Lung (tissue), 12 donors: ENCODE measurements around the gene MAML3. TPM values are rescaled to one million over a fixed set of nuclear protein-coding genes. Genes with fewer than 3 reads are reported as not detected.

Experiments
- ATAC-seq: fragments of 200-7000 bp; cut with Tn5 transposase; one replicate; pipeline ENCODE4 v1.9.1; 2020; ENCODE audit warnings: moderate number of reproducible peaks; ENCODE audit not compliant: insufficient read depth, low FRiP score
- DNase-seq, 3 donors: peaks; one replicate each; pipeline ENCODE4 v3.0.0-alpha.2; 2013 to 2017
- H3K27ac ChIP-seq, 2 donors: one replicate each; pipeline ENCODE4 v1.5.1; 2013; ENCODE audit warnings: mild to moderate bottlenecking in 2 of 2, moderate library complexity in 2 of 2, control low read depth in 1 of 2, inconsistent platforms in 1 of 2, low read depth in 1 of 2, low read length in 1 of 2
- H3K27me3 ChIP-seq, 3 donors: one replicate each; pipeline ENCODE4 v1.5.1; 2013; ENCODE audit warnings: low read length in 2 of 3; ENCODE audit not compliant: control insufficient read depth in 3 of 3, insufficient read depth in 3 of 3
- H3K36me3 ChIP-seq, 4 donors: one replicate each; pipeline ENCODE4 v1.5.1; 2013; ENCODE audit warnings: low read length in 4 of 4, mild to moderate bottlenecking in 1 of 4, moderate library complexity in 1 of 4; ENCODE audit not compliant: control insufficient read depth in 4 of 4, insufficient read depth in 4 of 4
- H3K4me1 ChIP-seq, 5 donors: one replicate each; pipeline ENCODE4 v1.5.1; 2013; ENCODE audit warnings: low read length in 5 of 5, mild to moderate bottlenecking in 2 of 5, moderate library complexity in 1 of 5; ENCODE audit not compliant: control insufficient read depth in 5 of 5, insufficient read depth in 5 of 5
- H3K4me3 ChIP-seq: one replicate; pipeline ENCODE4 v1.5.1; 2013; ENCODE audit warnings: mild to moderate bottlenecking, control low read depth, moderate library complexity
- H3K9ac ChIP-seq, 2 donors: one replicate each; pipeline ENCODE4 v1.5.1; 2013; ENCODE audit warnings: low read length in 2 of 2, control low read depth in 1 of 2; ENCODE audit not compliant: insufficient read depth in 1 of 2
- H3K9me3 ChIP-seq, 4 donors: one replicate each; pipeline ENCODE4 v1.5.1; 2013; ENCODE audit warnings: low read length in 3 of 4, mild to moderate bottlenecking in 1 of 4, moderate library complexity in 1 of 4; ENCODE audit not compliant: control insufficient read depth in 4 of 4, insufficient read depth in 3 of 4
- CTCF ChIP-seq: IDR thresholded peaks from 2 replicates; pipeline ENCODE4 v1.5.1; 2012; ENCODE audit warnings: mild to moderate bottlenecking; ENCODE audit errors: control extremely low read depth, extremely low read depth
- WGBS, 2 donors: extraction: QIAGEN DNeasy Blood & Tissue Kit; methylation state at CpG; one replicate each; pipeline ENCODE4 v1.1.7; 2013; 5-methylcytosine and 5-hydroxymethylcytosine counted together
- polyA plus RNA-seq, 2 donors: library from polyadenylated mRNA; stranded (reverse); fragments of 200-250 nt; gene quantifications; one replicate each; pipeline ENCODE4 v1.2.1, GENCODE V29; 2013
- total RNA-seq, 2 donors: library from RNA; depleted of rRNA in 1 of 2; stranded (reverse); fragments of >200 nt in 1 of 2; gene quantifications; one replicate each; pipeline ENCODE4 v1.2.1, GENCODE V29; 2014 to 2021
- donor health status: control.
- donor health status: control.
- donor health status: Bipolar disorder and iron deficiency.
- donor health status: healthy.
- donor health status: DM: yes; HTN: yes; CAD: no.

Gene MAML3
- total and polyA plus RNA-seq, 4 donors: 3.0 to 16.4 (median 8.5) TPM

- 89 to 91% methylated on average over 9 of the region's 9 CpGs for WGBS, 2 donors
- H3K4me3 ChIP-seq: no peak overlapping the region
- H3K9ac ChIP-seq: peak overlapping the region in 1 of 2 donors; percentile 13
- H3K27ac ChIP-seq: no peak overlapping the region
- DNase-seq: no peak
- no peak for TF ChIP-seq CTCF
- no peak for ATAC-seq
- no peaks in the 10 kb centered on the region for H3K27me3 ChIP-seq
- no peaks in the 10 kb centered on the region for H3K9me3 ChIP-seq
- peaks cover 7 to 31% (median 21%) of the 10 kb centered on the region in 5 donors for H3K4me1 ChIP-seq
- H3K36me3 ChIP-seq: no peaks in the 10 kb centered on the region
These were observed 19.1 kb downstream of the MAML3 start for GRCh38 chr4:140134746-140135425.

- WGBS, 2 donors: 84 to 87% methylated on average over 3 of the region's 3 CpGs
- no peak for DNase-seq
- Histone ChIP-seq H3K27ac (no peak overlapping the region), H3K4me1 (peaks cover 7 to 31% (median 20%) of the 10 kb centered on the region in 5 donors), H3K9ac (no peak overlapping the region), H3K9me3 (no peaks in the 10 kb centered on the region), H3K4me3 (no peak overlapping the region), H3K27me3 (no peaks in the 10 kb centered on the region), H3K36me3 (peaks cover 0 to 1% (median 0%) of the 10 kb centered on the region in 4 donors)
- no peak for TF ChIP-seq CTCF
- ATAC-seq: no peak
These were observed 20.4 kb downstream of the MAML3 start for GRCh38 chr4:140133576-140133975.

GRCh38 chr4:140131675-140132229 is 22.2 kb downstream of the MAML3 start:
- DNase-seq (no peak), ATAC-seq (no peak)
- H3K9me3 ChIP-seq: no peaks in the 10 kb centered on the region
- H3K4me3 ChIP-seq: no peak overlapping the region
- no peak overlapping the region for H3K9ac ChIP-seq
- WGBS, 2 donors: 90 to 94% methylated on average over 5 of the region's 5 CpGs
- TF ChIP-seq CTCF: no peak
- no peaks in the 10 kb centered on the region for H3K27me3 ChIP-seq
- peaks cover 0 to 3% (median 0%) of the 10 kb centered on the region in 4 donors for H3K36me3 ChIP-seq
- peaks cover 8 to 17% (median 10%) of the 10 kb centered on the region in 5 donors for H3K4me1 ChIP-seq
- H3K27ac ChIP-seq: no peak overlapping the region
